MM.1S (cell line): ENCODE results near the gene C19orf85.

Source experiments
- CTCF ChIP-seq: fragments of 300-600 bp; sonication (generic); IDR thresholded peaks from 2 replicates; pipeline ENCODE4 v1.5.1; 2016; ENCODE audit warnings: antibody characterized with exemption, low read length, mixed read lengths
- EZH2phosphoT487 ChIP-seq: fragments of 300-600 bp; sonication (generic); IDR thresholded peaks from 2 replicates; pipeline ENCODE4 v1.6.1; 2018; ENCODE audit warnings: antibody characterized with exemption, low read length

- TF ChIP-seq CTCF (no peak), EZH2phosphoT487 (no peak)
Observed at GRCh38 chr19:55489711-55490477, 25.3 kb upstream of the C19orf85 start.
